Type B pancreatic cell (in vitro differentiated cells): ENCODE results near the gene LRMDA. TPM values are rescaled to one million over a fixed set of nuclear protein-coding genes. Genes with fewer than 3 reads are reported as not detected.

Experiments
- DNase-seq: peaks from one replicate; pipeline ENCODE4 v3.0.0; 2021; ENCODE audit warnings: mixed read lengths; ENCODE audit not compliant: unreplicated experiment; ENCODE audit errors: extremely low spot score
- H3K27ac Mint-ChIP-seq: 2 replicates; pipeline ENCODE4 v1.8.0; 2021; ENCODE audit warnings: mild to moderate bottlenecking, mixed read lengths
- H3K27me3 Mint-ChIP-seq: 2 replicates; pipeline ENCODE4 v1.8.0; 2021; ENCODE audit warnings: mixed read lengths
- H3K36me3 Mint-ChIP-seq: 2 replicates; pipeline ENCODE4 v1.8.0; 2021; ENCODE audit warnings: mixed read lengths
- H3K4me1 Mint-ChIP-seq: one replicate; pipeline ENCODE4 v1.8.0; 2021; ENCODE audit warnings: mixed read lengths; ENCODE audit not compliant: unreplicated experiment
- H3K4me3 Mint-ChIP-seq: 2 replicates; pipeline ENCODE4 v1.8.0; 2021; ENCODE audit warnings: mild to moderate bottlenecking, mixed read lengths
- H3K9me3 Mint-ChIP-seq: 2 replicates; pipeline ENCODE4 v1.8.0; 2021; ENCODE audit warnings: mixed read lengths
- total RNA-seq: library from RNA; stranded (reverse); gene quantifications from 2 replicates; pipeline ENCODE4 v1.2.1, GENCODE V29; 2021; ENCODE audit warnings: low replicate concordance
- TF ChIP-seq, protein P1 (sequence below): fragments of 200-600 bp; sonication (generic); conservative IDR thresholded peaks from 2 replicates; pipeline ENCODE4 v1.5.0; 2021; ENCODE audit warnings: antibody characterized with exemption, mild to moderate bottlenecking

LRMDA gene
- total RNA-seq, 1 donor from 2014 or later = 2.0 TPM

- Mint-ChIP-seq H3K27ac (no peak overlapping the region), H3K4me3 (no peak overlapping the region), H3K36me3 (peaks cover 3% of the 10 kb centered on the region), H3K9me3 (peaks cover 8% of the 10 kb centered on the region), H3K27me3 (peaks cover 59% of the 10 kb centered on the region), H3K4me1 (peaks cover 22% of the 10 kb centered on the region)
- no peak for DNase-seq
- TF ChIP-seq, protein P1, sequence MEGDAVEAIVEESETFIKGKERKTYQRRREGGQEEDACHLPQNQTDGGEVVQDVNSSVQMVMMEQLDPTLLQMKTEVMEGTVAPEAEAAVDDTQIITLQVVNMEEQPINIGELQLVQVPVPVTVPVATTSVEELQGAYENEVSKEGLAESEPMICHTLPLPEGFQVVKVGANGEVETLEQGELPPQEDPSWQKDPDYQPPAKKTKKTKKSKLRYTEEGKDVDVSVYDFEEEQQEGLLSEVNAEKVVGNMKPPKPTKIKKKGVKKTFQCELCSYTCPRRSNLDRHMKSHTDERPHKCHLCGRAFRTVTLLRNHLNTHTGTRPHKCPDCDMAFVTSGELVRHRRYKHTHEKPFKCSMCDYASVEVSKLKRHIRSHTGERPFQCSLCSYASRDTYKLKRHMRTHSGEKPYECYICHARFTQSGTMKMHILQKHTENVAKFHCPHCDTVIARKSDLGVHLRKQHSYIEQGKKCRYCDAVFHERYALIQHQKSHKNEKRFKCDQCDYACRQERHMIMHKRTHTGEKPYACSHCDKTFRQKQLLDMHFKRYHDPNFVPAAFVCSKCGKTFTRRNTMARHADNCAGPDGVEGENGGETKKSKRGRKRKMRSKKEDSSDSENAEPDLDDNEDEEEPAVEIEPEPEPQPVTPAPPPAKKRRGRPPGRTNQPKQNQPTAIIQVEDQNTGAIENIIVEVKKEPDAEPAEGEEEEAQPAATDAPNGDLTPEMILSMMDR = no peak
Measured at GRCh38 chr10:75502838-75503237, 71.4 kb downstream of the LRMDA start.

- no peaks in the 10 kb centered on the region for H3K36me3 Mint-ChIP-seq
- peaks cover 42% of the 10 kb centered on the region for H3K27me3 Mint-ChIP-seq
- TF ChIP-seq, protein P1 = no peak
- H3K4me1 Mint-ChIP-seq = peaks cover 32% of the 10 kb centered on the region
- no peak overlapping the region for H3K27ac Mint-ChIP-seq
- no peak for DNase-seq
- no peak overlapping the region for H3K4me3 Mint-ChIP-seq
- H3K9me3 Mint-ChIP-seq = no peaks in the 10 kb centered on the region
Measured at GRCh38 chr10:75505293-75505692, 73.9 kb downstream of the LRMDA start.

DNA sequence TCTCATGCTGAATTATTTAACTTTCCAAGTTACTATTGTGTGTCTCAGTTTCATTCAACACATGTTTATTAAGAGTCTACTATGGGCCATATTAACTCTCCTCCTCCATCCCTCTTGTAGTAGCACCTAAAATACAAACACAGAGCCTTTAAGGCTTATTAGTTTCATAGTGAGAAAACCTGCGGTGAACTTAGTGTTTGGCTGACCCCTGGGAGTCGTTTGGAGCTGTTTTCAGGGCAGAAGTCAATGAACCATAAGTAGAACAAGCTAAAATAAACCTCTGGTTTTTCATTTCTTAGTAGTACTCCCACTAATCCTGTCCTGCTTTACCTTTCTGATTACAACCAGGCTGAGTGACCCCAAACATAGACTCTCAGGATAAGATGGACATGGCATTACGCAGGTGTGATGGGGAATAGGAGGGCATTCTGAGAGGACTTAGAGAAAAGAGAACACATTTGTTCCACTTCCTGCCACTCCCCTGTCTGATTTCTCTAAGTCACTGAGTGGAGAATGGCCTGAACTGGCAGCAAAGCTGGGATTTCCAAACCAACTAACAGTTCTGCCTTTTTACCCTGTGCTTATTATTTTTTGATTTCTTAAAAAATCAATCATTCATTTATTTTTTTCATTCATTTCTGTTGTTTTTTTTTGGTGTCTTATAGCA, 74.5 kb downstream of the LRMDA start:
- H3K27me3 Mint-ChIP-seq = peaks cover 41% of the 10 kb centered on the region
- no peak overlapping the region for H3K27ac Mint-ChIP-seq
- no peak overlapping the region for H3K4me3 Mint-ChIP-seq
- TF ChIP-seq, protein P1 = no peak
- no peak for DNase-seq
- H3K9me3 Mint-ChIP-seq = no peaks in the 10 kb centered on the region
- peaks cover 32% of the 10 kb centered on the region for H3K4me1 Mint-ChIP-seq
- H3K36me3 Mint-ChIP-seq = no peaks in the 10 kb centered on the region

DNA sequence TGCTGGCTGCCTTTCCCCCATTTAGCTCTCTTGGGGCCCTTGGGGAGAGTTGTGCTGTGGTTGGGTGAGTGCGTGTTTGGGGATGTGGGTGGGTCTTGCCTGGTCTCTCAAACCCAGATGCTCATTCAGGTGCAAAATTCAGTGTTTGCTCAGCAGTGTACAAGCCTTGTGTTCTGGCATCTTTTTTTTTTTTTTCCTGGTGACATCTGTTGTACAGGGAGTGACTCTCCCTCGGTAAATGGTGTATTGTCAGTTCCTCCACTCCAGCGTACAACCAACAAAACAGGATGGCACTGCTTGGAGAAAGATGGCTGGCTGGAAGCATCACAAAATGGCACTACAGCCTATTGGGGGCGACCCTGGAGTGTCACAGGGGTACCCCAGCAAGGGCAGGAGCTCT, 75.5 kb downstream of the LRMDA start:
- H3K4me1 Mint-ChIP-seq = peaks cover 32% of the 10 kb centered on the region
- DNase-seq = no peak
- H3K4me3 Mint-ChIP-seq = no peak overlapping the region
- TF ChIP-seq, protein P1 = no peak
- H3K27ac Mint-ChIP-seq = no peak overlapping the region
- peaks cover 40% of the 10 kb centered on the region for H3K27me3 Mint-ChIP-seq
- no peaks in the 10 kb centered on the region for H3K9me3 Mint-ChIP-seq
- H3K36me3 Mint-ChIP-seq = peaks cover 3% of the 10 kb centered on the region

DNA sequence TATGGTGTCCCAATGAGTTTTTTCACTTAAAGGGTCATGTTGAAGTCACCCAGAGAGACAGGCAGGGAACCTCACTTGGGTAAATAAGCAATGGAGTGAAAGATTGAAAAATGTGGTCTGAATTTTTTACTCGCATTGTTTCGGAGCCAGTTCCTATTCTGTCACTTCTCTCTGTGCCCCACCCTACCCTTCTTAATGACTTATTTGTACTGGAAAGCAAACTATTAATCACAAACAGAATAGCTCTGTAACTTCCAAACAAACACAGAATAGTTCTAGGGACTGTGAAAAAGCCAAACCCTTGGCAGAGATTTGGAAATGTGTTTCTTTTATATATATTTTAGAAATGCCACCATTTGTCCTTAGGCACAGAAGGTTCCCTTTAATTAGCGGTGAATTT, 76.0 kb downstream of the LRMDA start:
- TF ChIP-seq, protein P1 = no peak
- H3K4me3 Mint-ChIP-seq = no peak overlapping the region
- H3K4me1 Mint-ChIP-seq = peaks cover 35% of the 10 kb centered on the region
- no peaks in the 10 kb centered on the region for H3K9me3 Mint-ChIP-seq
- peaks cover 39% of the 10 kb centered on the region for H3K27me3 Mint-ChIP-seq
- DNase-seq = no peak
- no peak overlapping the region for H3K27ac Mint-ChIP-seq
- peaks cover 3% of the 10 kb centered on the region for H3K36me3 Mint-ChIP-seq
